Nephron (organoid): ENCODE data around the gene CDH13.

ENCODE experiments used
- H3K27ac Mint-ChIP-seq, 3 experiments: 2 replicates each; pipeline ENCODE4 v1.8.0; 2020; ENCODE audit warnings: mixed read lengths in 3 of 3, mild to moderate bottlenecking in 2 of 3, moderate library complexity in 1 of 3
- H3K27me3 Mint-ChIP-seq: 2 replicates; pipeline ENCODE4 v1.8.0; 2021; ENCODE audit warnings: low read depth, mild to moderate bottlenecking, moderate library complexity, mixed read lengths
- H3K36me3 Mint-ChIP-seq: 2 replicates; pipeline ENCODE4 v1.8.0; 2020; ENCODE audit warnings: low read depth, mixed read lengths
- H3K4me1 Mint-ChIP-seq: 2 replicates; pipeline ENCODE4 v1.8.0; 2020; ENCODE audit warnings: mixed read lengths
- H3K4me3 Mint-ChIP-seq, 3 experiments: 2 replicates each; pipeline ENCODE4 v1.8.0; 2020; ENCODE audit warnings: mild to moderate bottlenecking in 3 of 3, mixed read lengths in 3 of 3, moderate library complexity in 2 of 3
- H3K9me3 Mint-ChIP-seq: 2 replicates; pipeline ENCODE4 v1.8.0; 2020; ENCODE audit warnings: mixed read lengths
- CTCF ChIP-seq, 3 experiments: fragments of 200-600 bp; sonication (generic); IDR thresholded peaks; one replicate each; pipeline ENCODE4 v1.5.0; 2021; ENCODE audit warnings: antibody characterized with exemption in 3 of 3; ENCODE audit not compliant: unreplicated experiment in 3 of 3

Gene CDH13

GRCh38 chr16:83356986-83357385 is 730.2 kb downstream of the CDH13 start:
- Mint-ChIP-seq H3K4me3 (no peak overlapping the region), H3K9me3 (peaks cover 3% of the 10 kb centered on the region)
- TF ChIP-seq CTCF (IDR thresholded peaks at IDR 0.05; ENCODE audit: unreplicated experiment in 3 of 3): no peak

GRCh38 chr16:83363521-83363920 is 736.8 kb downstream of the CDH13 start:
- Mint-ChIP-seq H3K27ac (no peak overlapping the region), H3K27me3 (no peaks in the 10 kb centered on the region), H3K36me3 (no peaks in the 10 kb centered on the region), H3K9me3 (peaks cover 3% of the 10 kb centered on the region), H3K4me1 (no peaks in the 10 kb centered on the region), H3K4me3 (no peak overlapping the region)
- TF ChIP-seq CTCF (IDR thresholded peaks at IDR 0.05; ENCODE audit: unreplicated experiment in 3 of 3): no peak

More at GRCh38 chr16:83356986-83357385, 730.2 kb downstream of the CDH13 start:
- Mint-ChIP-seq H3K27me3 (peaks cover 4% of the 10 kb centered on the region), H3K36me3 (no peaks in the 10 kb centered on the region), H3K27ac (no peak overlapping the region), H3K4me1 (no peaks in the 10 kb centered on the region)

GRCh38 chr16:83365166-83365565 is 738.4 kb downstream of the CDH13 start:
- peaks cover 6% of the 10 kb centered on the region for H3K9me3 Mint-ChIP-seq
- H3K27ac Mint-ChIP-seq: no peak overlapping the region
- peaks cover 6% of the 10 kb centered on the region for H3K27me3 Mint-ChIP-seq
- TF ChIP-seq CTCF (IDR thresholded peaks at IDR 0.05; ENCODE audit: unreplicated experiment in 3 of 3): no peak
- no peaks in the 10 kb centered on the region for H3K4me1 Mint-ChIP-seq
- no peak overlapping the region for H3K4me3 Mint-ChIP-seq
- H3K36me3 Mint-ChIP-seq: no peaks in the 10 kb centered on the region

GRCh38 chr16:83366228-83366627 is 739.5 kb downstream of the CDH13 start:
- no peak overlapping the region for H3K4me3 Mint-ChIP-seq

DNA sequence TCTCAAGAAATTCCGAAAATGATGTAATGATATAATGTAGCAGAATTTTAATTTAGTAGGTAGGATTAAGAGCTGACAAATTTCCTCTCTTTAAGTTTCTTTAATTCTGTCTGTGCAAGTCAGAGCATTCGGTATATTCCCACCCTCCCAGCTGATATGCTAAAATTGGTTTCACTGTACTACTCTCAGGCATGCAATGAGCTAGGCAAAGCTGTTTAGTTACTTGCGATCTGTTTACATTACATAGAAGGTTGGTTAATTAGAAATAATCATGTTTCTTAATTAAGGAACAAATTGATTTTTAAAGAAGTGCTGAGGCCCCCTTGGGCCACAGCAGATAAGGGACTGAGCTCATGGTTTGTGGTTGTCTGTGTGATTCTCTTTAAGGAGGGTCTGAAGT is 748.2 kb downstream of the CDH13 start:
- H3K27ac Mint-ChIP-seq: no peak overlapping the region
- peaks cover 3% of the 10 kb centered on the region for H3K27me3 Mint-ChIP-seq
- H3K9me3 Mint-ChIP-seq: no peaks in the 10 kb centered on the region
- H3K36me3 Mint-ChIP-seq: no peaks in the 10 kb centered on the region
- H3K4me1 Mint-ChIP-seq: no peaks in the 10 kb centered on the region
- TF ChIP-seq CTCF (IDR thresholded peaks at IDR 0.05; ENCODE audit: unreplicated experiment in 3 of 3): no peak
- H3K4me3 Mint-ChIP-seq: no peak overlapping the region

More at GRCh38 chr16:83366228-83366627, 739.5 kb downstream of the CDH13 start:
- TF ChIP-seq CTCF (IDR thresholded peaks at IDR 0.05; ENCODE audit: unreplicated experiment in 3 of 3): no peak
- H3K27me3 Mint-ChIP-seq: peaks cover 6% of the 10 kb centered on the region
- H3K36me3 Mint-ChIP-seq: no peaks in the 10 kb centered on the region
- no peak overlapping the region for H3K27ac Mint-ChIP-seq
- H3K9me3 Mint-ChIP-seq: peaks cover 4% of the 10 kb centered on the region
- H3K4me1 Mint-ChIP-seq: no peaks in the 10 kb centered on the region

DNA sequence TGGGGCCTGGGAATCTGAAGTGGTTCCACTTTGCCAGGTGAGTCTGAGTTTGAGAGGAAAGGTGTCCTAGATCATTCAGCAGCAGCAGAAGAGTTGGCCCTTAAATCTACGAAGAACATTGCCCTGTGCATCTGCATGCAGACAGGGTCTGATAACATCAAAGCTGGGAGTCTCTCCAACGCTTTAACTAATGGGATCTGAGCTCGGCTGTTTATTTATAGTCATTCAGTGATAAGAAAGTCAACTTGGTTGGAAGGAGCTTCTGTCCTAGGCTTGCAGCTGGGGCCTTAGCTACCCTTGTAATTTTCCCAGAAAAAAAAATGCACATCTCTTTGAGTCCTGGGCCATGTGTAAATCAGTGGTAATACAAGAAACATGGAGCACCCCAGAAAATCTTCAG is 763.0 kb downstream of the CDH13 start:
- Mint-ChIP-seq H3K27me3 (no peaks in the 10 kb centered on the region), H3K27ac (no peak overlapping the region), H3K36me3 (no peaks in the 10 kb centered on the region), H3K4me3 (no peak overlapping the region), H3K9me3 (peaks cover 9% of the 10 kb centered on the region), H3K4me1 (no peaks in the 10 kb centered on the region)
- no peak for TF ChIP-seq CTCF (IDR thresholded peaks at IDR 0.05; ENCODE audit: unreplicated experiment in 3 of 3)
